Measurements from ENCODE around the gene DYNC1I1.

The DYNC1I1 gene

DNA sequence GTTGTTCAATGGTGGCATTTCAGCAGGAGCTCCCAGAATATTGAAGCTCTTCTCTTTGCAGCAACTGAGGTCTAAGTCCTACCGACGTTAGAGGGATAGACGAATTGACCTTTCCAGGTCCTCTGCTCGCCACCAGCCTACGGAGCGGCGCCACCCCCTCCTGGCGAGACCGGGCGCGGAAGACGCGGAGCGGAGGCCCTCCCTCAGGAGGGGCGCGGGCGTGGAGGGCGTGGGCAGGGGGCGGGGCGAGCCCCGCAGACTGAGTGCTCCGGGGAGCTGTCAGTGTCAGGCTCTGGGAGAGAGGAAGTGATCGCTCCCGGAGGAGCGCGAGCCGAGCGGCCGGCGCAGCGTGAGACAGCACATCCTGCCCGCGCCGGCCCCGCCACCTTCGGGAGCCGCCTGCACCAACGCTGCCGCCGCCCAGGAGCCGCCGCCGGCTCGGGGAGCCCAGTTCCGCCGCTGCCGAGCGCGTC is at the start of gene DYNC1I1:
DYNC1I1 (plus strand) TSS at position 257 of the 473 bp plus-strand sequence. CDS start 32,176 bp downstream, outside the sequence.
- peak; percentile 55 for DNase-seq

- peak; percentile 14 for DNase-seq
These were observed 48.7 kb upstream of the DYNC1I1 start for GRCh38 chr7:95723583-95724180.

DNA sequence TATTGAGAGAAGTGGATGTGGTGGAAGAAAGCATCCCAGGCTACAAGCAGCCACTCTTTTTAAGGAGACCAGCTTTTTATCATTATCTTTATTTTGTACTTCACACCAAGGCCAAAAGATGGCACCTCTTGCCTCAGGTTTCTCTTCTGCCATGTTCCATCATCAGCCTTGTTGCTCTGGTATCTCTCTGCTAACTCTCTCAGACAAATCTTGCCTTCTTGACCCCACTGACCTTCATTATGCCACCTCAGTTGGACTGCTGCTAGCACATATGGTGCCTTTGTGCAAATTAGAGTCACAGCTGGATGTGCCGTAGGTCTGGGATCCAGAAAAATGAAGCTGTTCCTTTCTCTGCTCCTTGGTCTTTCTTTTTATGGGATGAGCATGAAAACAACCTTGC is 47.1 kb upstream of the DYNC1I1 start:
- DNase-seq = no peak

DNA sequence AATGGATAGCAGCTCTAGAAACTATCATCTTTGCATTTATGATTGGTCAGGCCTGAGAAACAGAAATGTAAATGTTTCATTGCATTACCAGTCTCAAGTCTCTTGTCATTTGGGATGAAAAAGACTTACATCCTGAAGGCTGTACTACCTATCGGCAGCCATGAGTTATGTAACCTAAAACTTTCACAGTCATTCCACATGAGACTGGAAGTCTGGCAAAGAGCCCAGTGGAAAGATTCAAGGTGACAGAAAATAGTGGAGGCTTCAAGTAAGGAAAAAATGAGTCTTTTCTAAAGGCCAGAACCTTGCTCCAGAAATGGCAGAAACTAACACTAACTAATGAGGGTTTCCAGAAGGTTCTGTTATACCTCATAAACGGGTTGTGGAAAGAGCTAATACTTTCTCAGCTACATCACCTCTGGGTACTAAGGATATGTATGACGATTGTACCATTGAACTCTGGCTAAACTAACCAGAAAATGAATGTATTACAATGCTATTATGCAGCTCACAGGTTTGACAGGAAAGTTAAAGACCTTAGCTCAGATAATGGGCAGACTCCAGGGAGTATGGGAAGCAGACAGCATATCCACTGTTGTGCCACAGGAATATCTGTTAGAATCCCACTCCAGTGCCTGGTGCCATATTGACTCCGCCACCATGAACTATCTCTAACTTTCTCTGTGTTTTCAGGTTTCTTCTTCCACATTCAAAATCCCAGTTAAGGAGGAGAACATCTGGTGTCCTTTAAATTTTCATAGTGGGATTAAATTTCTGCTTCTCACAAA is 41.7 kb upstream of the DYNC1I1 start:
- DNase-seq = no peak

GRCh38 chr7:95736635-95737034 is 35.7 kb upstream of the DYNC1I1 start:
- no peak for DNase-seq

DNA sequence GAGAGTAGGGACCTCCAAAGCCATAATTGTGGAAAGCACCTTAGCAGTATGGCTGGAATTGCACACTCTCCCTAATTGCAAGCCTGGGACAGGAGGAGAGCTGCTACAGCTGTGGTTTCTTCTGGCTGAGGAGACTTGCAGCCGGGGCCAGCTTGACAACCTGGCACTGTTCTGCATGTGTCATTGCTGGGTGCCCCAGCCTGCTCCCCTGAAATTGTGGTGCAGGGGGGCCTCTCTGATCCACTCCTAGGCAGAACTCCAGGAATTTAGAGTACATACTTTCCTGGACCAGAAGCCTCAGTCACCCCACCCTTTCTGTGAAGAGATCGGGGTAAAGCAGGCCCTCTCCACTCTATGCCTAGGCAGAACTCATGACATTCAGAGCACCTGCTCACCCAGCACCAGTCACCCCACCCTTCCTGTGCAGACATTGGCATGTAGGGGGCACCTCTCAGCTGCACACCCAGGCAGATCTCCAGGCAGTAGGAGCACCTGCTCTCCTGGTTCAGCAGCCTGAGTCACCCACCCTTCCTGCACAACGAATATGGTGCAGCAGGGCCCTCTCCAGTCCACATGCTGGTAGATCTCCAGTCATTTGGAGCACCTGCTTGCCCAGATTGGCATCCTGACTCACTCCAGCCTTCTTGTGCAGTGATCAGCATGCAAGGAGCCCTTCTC is 34.4 kb upstream of the DYNC1I1 start:
- DNase-seq = no peak

- no peak for DNase-seq
These were observed 23.3 kb upstream of the DYNC1I1 start for GRCh38 chr7:95749044-95749443.

DNA sequence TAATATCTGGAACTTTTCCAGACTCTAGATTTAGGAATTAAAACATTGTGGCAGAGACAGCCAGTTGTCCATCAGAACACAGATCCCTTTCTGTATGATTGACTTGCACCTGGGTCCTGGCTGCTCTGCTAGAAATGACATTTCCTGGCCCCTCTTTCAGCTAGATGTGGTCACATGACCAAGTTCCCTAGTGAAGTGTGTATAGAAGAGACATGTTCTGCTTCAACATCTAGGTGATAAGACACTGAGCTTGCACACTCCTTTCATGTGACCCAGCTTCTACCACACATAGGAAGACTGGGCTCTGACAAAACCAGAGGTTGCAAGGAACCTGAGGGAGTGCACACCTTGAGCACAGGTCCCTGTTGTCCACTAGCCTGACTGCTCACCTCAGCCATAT is 22.8 kb upstream of the DYNC1I1 start:
- no peak for DNase-seq

GRCh38 chr7:95753440-95753839 is 18.9 kb upstream of the DYNC1I1 start:
- no peak for DNase-seq

- no peak for DNase-seq
These were observed 16.9 kb upstream of the DYNC1I1 start for GRCh38 chr7:95755277-95755934.

DNA sequence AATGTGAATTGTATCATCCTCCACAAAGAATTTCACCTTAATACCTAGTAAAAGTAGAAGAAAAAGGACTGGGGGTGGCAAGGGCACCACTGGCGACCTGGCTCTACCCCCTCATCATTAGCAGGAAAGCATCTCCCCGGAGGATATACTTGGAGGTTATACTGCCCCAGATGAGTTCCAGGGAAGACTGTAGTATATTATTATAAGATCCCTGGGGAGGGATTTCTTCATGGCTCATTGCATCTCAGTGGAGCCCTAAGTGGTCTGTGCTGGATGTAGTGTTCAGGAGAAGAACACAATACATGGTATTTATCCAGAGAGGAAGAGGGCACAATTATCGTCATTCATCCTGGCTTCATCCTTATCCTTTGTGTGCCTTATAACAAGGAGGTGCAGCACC is 14.2 kb upstream of the DYNC1I1 start:
- no peak for DNase-seq

DNA sequence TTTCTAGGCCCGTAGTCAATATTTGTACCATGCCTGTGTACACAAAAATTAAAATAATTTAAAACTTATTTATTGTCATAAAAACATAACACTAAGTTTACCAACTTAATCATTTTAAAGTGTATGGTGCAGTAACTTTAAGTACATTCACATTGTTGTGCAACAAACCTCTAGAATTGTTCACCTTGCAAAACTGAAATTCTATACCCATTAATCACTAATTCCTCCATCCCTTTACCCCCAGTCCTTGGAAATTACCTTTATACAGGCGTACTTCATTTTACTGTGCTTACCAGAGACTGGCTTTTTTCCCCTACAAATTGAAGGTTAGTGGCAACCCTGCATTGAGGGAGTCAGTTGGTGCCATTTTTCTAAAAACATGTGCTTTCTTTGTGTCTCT is 6.3 kb upstream of the DYNC1I1 start:
- no peak for DNase-seq

GRCh38 chr7:95766657-95767056 is 5.7 kb upstream of the DYNC1I1 start:
- DNase-seq = no peak

- DNase-seq = no peak
These were observed 622 bp downstream of the DYNC1I1 start for GRCh38 chr7:95772771-95773581.

DNA sequence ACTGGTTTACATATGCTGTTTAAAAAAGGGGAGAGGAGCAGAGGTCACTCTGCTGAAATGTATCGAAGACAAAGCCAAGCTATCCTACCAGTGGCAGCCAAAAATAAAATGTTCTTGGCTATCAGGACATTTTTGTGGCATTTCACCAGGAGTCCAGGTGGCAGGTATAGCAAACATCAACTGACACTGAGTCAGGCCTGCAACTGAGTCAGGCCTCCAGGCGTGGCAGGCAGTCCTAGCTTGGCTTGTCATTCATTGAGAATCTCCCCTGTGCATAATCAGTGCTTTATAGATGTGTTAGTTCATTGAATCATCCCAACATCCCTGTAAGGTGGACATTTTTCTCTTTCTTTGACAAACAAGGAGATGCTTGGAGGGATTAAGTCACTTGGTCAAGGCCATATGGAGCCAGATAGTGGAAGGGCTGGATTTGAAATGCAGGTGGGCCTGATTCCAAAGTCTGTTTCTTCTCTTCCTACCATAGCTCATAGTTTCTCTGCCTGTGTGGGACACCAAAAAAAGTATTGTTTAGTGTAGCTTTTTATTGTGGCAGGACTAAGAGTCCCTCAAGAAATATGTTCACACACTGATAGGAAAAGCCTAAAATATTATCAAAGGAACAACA is 4.3 kb downstream of the DYNC1I1 start:
- no peak for DNase-seq

- DNase-seq = no peak
These were observed 4.9 kb downstream of the DYNC1I1 start for GRCh38 chr7:95777269-95777668.

GRCh38 chr7:95780665-95781064 is 8.3 kb downstream of the DYNC1I1 start:
- no peak for DNase-seq

DNA sequence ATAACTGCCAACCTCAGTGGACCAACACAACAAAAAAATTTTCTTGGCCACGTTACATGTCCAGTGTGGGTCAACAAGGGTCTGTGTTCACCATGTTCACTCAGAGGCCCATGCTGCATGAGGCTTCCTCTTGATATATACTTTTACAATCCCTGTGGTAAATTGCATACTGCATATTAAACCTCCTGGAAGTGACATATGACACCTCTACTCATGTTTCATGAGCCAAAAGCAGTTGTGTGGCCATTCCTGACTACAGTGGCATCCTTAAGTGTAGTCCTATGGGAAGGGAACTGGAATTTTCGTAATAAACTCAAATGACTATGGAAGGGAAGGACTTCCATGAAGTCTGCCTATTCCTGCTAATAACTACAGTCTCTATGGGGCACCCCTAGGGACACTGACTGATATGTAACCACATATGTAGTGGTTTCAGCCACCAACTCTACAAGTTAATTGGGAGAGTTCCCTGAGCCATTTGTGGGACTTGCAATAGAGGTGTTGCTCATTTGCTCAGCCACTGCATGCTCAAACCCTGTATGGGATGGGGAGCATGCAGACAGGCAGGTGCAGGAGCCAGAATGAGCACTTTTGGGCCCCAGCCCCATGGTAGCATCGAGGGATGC is 9.7 kb downstream of the DYNC1I1 start:
- peak; percentile 10 for DNase-seq

DNA sequence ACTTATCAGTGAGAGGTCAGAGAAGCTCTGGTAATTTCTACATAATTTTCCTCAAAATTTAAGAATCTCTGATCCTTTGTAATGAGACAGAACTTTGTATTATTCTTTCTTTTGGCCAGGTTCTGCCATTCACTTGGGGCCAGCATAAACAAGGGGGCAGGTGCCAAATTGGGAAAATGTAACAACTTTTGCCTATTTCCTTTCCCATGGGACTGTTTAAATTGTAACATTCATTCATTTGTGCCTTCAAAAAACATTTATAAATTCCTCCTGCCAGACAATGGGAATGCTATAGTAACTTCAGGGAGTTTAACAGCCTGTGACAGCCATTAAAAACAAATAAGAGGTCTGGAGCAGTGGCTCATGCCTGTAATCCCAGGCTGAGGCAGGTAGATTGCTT is 12.4 kb downstream of the DYNC1I1 start:
- no peak for DNase-seq

- DNase-seq = no peak
These were observed 15.9 kb downstream of the DYNC1I1 start for GRCh38 chr7:95788258-95788657.

DNA sequence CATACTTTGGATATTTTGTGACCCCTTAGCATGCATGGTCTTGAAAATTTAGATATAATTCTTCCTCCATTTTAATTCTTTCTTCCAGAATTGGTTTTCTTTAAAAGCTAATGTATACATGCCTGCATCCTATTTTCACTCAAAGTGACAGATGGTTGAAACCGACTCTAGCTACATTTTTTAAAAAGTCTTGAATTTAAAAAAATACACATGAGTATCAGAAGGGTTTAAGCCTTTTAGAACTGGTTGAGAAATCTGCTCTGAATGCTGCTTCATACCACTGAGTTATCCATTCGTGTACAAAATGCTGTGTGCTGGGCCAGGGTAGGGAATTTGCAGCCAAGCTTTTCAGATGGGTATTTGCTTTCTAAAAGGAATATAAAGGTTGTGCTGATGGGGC is 16.5 kb downstream of the DYNC1I1 start:
- DNase-seq = no peak

GRCh38 chr7:95793658-95794057 is 21.3 kb downstream of the DYNC1I1 start:
- no peak for DNase-seq

Measured in NCI-H510A (cell line).